Ammon's horn (tissue), 1 donor: ENCODE data around the gene SLC25A10.
A peak's percentile ranks its signal among the peaks of the same experiment; 100 is the strongest.
"Not testable (repeated sequence)": the region's sequence is repeated elsewhere in the genome, so short reads cannot be mapped to it uniquely, and the experiment has no call there.

Experiments
- DNase-seq: peaks from one replicate; pipeline ENCODE4 v3.0.0-alpha.2; 2016; ENCODE audit warnings: low spot score

The SLC25A10 gene

DNA sequence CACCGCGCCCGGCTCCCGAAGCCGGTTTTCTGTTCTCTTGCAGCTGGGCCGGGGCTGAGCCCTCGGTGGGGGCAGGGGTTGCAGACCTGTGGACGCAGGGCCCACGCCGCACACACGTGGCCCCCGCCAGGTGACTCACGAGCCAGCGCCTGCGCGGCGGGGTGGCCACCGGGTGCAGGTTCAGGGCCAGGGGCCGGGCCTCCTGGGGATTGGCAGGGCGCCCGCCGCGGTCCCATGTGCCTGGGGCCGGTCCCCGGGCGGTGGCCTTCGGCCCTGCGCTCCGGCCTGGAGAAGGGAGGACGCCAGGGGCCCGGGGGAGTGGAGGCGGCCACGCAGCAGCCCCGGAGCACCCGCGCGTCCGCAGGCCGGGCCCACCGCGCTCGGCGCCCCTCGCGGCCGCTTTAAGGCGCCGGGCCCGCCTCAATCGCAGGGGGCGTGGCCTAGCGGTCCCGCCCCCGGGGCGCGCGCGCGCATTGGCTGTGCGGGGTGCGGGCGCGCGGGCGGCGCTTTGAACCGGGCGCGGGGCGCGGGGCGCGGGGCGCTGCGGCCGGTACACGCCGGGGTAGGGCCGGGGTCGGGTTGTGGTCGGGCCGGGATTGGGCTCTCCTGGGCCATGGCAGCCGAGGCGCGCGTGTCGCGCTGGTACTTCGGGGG lies at the start of gene SLC25A10:
Gene SLC25A10, plus strand, starts transcription at position 471 of the 654 bp plus-strand sequence. Its CDS starts 143 bp downstream, at position 614.
- DNase-seq = peak; percentile 72

GRCh38 chr17:81664051-81664470 lies 48.0 kb upstream of the SLC25A10 start:
- DNase-seq = no peak

- DNase-seq = no peak
These were observed 46.6 kb upstream of the SLC25A10 start for GRCh38 chr17:81665205-81666091.

DNA sequence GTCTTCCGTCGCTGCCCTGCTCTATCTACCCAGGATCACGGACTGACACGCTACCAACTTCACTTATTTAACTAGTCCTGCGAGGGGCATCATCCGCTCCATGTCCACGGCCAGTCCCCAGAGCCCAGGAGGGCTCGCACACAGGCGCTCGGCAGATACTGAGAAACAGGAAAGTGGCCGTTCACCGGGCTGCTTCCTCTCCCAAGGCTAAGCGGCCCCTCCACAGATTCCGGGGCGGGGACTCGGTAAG lies 46.1 kb upstream of the SLC25A10 start:
- no peak for DNase-seq

DNA sequence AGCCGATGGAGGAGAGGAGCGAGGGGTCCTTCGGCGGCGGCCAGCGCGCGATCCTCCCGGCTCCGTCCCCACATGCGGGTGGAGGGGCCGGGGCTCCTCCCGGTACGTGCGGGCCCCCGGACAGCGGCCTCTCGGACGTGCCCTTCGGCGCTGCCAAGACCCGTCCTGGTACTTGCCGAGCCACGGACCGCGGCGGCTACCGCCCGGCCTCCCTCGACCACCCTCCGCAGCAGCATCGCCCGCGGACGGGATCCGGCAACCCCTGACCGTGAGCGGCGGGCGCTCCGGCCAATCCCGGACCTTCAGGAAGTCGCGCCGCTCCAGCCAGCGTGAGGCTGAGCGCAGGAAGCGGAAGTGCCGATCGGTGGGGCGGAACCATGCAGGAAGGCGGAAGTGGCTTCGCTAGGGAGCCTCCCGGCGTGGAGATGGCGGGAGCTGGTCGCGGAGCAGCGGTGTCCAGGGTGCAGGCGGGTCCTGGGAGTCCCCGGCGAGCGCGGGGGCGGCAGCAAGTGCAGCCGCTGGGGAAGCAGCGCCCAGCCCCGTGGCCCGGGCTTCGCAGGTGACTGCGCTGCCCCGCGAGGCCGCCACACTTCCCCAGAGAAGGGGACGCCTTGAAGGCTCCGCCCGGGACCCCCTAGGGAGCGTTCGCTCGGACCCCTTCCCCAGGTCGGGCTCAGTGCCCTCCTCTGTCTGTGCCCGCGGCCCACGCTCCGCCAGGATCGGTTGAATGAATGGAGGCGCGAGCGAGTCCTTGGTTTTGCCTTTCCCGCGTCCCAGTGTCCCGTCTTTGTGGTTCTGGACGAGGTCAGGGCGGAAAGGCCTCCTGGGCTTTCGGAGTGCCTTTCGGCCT lies 45.5 kb upstream of the SLC25A10 start, which contains the start of the genes CCDC137 and OXLD1:
Gene CCDC137, plus strand, starts transcription at position 396 of the 850 bp plus-strand sequence. Its CDS starts 30 bp downstream, at position 426.
Gene OXLD1, minus strand, starts transcription at position 264 of the 850 bp plus-strand sequence. Its CDS starts 28 bp downstream, at position 236.
- peak; percentile 98 for DNase-seq

- DNase-seq = no peak
These were observed 44.3 kb upstream of the SLC25A10 start for GRCh38 chr17:81667754-81668153.

DNA sequence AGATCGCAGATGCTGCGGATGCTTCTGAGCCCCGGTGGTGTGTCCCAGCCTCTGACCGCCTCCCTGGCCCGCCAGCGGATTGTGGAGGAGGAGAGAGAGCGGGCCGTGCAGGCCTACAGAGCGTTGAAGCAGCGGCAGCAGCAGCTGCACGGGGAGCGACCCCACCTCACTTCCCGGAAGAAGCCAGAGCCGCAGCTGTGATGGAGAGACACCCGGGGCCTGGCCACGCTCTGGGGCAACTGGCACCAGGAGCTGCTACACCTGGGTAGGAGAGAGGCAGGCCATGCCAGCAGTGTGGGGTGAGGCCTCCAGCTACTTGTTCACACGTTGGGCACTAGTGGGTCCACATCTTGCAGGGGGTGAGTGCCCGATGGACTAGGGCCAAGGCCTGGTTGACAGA lies 39.6 kb upstream of the SLC25A10 start:
- DNase-seq = no peak

- no peak for DNase-seq
These were observed 39.1 kb upstream of the SLC25A10 start for GRCh38 chr17:81672954-81673353.

DNA sequence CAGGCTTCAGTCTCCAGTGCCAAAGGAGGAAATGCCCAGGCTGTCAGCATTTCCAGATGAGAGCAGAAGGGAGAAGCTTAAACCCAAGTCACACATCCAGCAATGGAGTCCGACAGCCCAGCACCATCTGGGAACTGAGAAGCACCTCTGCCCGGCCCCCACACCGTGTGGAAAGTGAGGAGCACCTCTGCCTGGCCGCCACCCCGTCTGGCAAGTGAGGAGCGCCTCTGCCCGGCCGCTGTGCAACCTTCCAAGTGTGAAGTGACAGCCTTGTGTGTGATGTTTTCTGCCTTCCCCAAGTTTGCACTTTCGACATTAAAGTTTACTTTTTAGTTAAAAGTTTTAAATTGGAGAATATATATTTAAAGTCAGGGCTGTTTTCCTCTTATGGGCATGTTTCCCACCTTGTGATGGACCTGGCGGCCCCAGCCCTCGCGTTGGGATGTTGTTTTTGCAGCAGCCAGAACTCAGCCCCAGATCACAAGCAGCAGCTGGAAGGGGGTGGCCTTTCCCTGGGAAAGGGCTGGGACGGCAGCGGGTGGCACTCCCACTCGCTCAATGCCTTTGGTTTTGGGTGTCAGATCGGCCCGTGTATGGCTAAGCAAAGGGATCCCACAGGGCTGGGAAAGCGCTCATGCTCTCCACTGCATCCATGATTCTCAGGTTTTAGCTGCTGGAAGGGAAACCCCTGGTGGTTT lies 38.4 kb upstream of the SLC25A10 start:
- no peak for DNase-seq

DNA sequence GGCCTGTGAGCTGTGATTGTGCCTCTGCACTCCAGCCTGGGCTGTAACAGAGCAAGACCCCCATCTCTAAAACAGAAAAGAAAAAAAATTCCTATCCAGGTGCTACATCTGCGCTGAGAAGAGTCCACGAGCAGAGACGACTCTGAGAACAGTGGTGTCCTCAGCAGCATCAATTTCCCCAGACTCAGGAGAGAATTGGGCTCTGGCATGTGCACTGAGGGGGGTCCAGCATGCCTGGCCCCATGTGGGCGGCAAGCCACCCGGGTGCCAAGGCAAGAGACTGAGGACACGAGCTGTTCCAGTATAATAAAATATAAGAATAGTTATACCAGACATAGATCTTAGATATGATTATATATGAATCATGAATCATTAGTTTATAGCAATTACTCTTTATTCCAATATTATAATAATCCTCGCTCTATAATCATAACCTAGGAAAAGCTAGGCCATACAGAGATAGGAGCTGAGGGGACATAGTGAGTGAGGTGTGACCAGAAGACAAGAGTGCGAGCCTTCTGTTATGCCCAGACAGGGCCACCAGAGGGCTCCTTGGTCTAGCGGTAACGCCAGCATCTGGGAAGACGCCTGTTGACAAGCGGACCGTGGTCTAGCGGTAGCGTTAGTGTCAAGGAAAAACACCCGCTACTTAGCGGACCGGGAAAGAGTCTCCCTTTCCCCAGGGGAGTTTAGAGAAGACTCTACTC lies 36.4 kb upstream of the SLC25A10 start:
- DNase-seq = not testable (repeated sequence)

DNA sequence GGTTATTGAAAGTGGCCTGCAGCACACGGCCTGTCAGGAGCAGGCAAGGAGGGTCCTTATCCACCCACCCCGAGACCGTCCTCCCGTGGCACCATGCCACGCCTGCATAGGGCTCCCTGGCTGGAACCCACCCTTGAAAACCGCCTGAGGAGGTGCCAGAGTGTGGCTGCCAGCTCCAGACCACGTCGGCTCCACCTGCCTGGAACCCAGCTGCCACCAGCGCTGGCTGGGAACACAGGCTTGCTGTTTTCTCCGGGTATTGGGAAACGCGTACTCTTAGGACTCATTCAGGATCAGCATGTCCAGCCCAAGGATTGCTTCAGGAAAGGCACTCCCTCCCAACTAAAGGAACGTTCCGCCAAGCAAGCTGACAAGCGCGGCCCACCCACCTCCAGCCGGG lies 35.2 kb upstream of the SLC25A10 start:
- DNase-seq = no peak

DNA sequence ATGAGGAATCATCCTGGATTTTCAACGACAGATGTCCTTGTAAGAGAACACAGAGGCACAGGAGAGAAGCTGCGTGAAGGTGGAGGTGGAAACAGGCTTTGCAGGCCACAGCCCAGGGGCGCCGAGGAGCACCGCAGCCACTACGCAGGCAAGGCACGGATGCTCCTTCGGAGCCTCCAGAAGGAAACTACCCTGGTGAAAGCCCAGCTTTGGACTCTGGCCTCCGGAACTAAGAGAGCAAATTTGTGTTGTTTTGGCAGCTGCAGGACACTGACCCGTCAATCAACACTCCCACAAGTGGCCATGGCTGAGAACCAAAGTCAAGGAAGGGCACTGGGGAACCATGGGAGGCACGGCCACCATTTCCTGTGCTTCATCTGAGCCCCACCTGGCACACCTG lies 31.9 kb upstream of the SLC25A10 start:
- no peak for DNase-seq

- DNase-seq = peak; percentile 31
These were observed 30.4 kb upstream of the SLC25A10 start for GRCh38 chr17:81681672-81682071.

DNA sequence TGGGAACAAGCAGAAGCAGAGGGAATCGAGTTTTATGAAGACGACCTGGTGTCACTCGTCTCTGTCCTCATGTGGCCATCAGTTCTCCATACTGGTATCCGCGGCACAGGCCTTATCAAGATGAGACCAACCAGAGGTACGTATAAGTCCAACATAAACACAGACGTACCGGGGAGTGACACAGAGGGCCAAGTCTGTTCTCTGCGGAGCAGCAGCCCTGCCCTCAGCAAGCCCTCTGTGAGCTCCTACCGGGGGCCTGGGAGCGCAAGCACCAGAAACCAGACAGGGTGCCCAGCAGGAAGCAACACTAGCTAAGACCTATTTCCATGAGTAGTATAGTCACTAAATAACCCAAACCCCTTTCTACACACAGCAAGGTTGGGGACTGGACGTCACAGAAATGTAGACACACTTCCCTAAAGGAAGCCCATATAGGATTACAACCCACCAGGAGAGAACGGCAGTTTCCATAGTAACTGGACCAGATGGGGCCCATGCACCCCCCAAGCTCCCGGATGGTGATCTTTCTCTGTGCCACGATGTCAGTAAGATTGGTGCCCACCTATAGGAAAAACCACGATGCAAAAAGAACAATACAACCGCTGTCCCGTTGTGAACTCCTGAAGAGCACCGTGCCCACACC lies 29.4 kb upstream of the SLC25A10 start:
- no peak for DNase-seq

DNA sequence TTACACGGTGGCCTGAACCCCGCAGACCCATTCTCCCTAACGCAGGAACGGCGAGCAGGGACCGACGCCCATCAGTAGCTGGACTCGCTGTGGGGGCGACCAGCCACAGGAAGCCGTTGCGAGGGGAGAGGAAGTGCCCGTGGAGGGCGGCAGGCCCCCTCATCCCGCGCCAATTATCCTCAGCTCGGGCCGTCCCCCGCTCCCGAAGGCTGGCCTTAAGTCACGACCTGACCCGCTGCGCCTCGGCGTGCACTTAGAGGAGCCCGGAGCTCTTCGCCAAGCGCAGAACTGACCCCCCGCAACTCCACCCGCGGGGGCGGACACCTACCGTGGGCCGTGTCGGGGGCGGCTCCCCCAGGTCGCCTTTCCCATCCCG lies 28.9 kb upstream of the SLC25A10 start:
- no peak for DNase-seq

DNA sequence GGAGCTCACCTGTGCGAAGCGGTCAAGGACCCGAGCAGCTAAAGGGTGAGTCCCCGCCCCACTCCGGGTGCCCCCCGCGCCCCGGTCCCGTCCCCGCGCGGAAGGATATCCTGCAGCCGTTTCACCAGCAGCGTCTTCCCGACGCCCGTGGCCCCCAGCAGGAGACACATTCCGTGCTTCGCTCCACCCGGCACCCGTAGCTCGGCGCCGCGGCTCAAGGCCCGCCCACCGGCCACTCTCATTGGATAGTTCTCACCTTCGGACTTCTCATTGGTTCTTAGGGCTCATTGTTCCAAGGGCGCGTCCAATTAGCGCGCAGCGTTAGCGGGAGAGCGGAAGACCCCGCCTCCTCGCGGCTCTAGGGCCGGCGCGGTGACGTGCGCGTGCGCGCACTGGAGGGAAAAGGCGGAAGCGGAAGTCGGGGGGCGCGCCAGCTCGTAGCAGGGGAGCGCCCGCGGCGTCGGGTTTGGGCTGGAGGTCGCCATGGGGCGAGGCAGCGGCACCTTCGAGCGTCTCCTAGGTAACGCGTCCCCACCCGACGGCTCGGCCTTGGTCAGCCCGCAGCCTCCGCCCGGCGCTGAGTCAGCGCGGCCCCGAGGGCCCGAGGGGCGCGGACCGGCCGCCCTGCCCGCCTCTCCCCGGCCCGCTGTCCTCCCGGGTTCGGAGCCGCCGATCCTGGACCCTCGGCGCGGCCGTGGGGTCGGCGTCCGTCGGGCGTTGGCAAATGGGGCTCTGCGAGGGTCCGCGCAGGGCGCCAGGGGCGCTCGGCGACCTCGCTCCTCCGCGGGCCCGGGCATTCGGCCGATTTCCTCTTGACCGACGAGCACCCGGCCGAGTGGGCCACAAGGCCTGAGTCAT lies 28.3 kb upstream of the SLC25A10 start, which contains the start of the genes ARL16 and HGS:
Gene ARL16, minus strand, starts transcription at position 214 of the 858 bp plus-strand sequence. Its CDS starts 44 bp downstream, at position 170.
Gene HGS, plus strand, starts transcription at position 428 of the 858 bp plus-strand sequence. Its CDS starts 56 bp downstream, at position 484.
- peak; percentile 97 for DNase-seq

DNA sequence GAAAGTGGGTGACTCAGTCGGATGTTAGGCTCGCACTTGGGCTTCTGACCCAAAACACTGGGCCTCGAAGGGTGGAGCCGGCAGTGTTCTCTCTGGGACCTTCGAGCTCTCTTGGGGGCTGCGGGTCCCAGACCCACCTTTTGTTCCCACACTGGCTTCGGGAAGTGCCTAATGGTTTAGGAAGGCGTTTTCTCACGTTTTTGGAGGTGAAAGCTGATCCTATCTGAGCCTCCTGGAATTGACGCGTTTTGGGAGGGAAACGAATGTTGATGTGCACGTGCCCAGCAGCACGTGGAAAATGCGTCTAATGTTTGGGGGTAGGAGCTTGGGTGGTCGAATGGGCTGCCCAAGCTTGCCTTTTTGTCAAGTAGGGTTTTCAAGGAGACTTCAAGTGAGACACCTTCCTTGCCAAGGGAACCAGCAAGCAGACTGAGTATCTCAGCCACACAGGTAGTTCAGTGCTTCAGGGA lies 27.6 kb upstream of the SLC25A10 start:
- no peak for DNase-seq

- no peak for DNase-seq
These were observed 27.0 kb upstream of the SLC25A10 start for GRCh38 chr17:81685108-81685507.

DNA sequence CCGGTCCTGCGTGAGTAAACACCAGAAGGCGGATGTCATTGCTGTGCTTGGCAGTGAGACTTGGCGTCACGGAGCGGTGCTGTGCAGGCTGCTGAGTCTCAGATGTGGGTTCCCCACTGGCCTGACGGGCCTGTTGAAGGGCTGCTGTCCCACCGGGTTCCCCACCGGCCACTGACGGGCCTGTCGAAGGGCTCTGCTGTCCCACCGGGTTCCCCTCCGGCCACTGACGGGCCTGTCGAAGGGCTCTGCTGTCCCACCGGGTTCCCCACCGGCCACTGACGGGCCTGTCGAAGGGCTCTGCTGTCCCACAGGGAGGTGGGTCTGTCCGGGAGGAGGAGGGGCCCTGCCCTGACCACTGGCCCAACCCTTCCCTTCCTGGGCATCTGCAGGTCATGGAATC lies 25.5 kb upstream of the SLC25A10 start:
- no peak for DNase-seq
